ENCODE measurements around the gene OTOGL.

OTOGL gene

DNA sequence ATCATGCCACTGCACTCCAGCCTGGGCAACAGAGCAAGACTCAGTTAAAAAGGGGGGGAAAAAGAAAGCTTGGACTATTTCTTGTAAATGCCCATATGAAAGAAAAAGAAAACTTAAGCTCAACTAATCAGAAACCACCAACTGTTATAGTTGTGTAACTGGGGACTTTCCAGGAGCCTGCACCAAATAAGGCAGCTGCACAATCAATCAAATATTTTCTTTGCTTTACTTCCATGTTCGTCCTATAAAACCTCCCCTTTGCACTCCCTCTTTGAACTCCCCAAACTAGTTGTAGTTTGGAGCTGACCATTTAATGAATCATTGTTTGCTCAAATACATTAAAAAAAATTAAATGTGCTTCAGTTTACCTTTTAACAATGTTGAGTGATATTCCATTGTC lies 54.9 kb downstream of the OTOGL start:
- DNase-seq: peak; percentile 27
- Histone ChIP-seq H3K4me1 (ENCODE audit: control insufficient read depth, insufficient read depth, low read depth, low read length) (no peaks in the 10 kb centered on the region), H2AK5ac (ENCODE audit: low read length, severe bottlenecking) (no peak overlapping the region), H2BK120ac (ENCODE audit: low read depth, low read length) (no peak overlapping the region), H3K18ac (ENCODE audit: low read depth in 1 of 2, low read length in 2 of 2) (no peak overlapping the region), H3K27ac (ENCODE audit: low read length, poor library complexity, severe bottlenecking) (no peak overlapping the region), H2BK5ac (ENCODE audit: low read depth, low read length, poor library complexity, severe bottlenecking) (no peak overlapping the region), H3K9me3 (ENCODE audit: control insufficient read depth, low read length) (no peaks in the 10 kb centered on the region), H3K36me3 (ENCODE audit: control insufficient read depth in 1 of 2, insufficient read depth in 2 of 2, low read depth in 1 of 2, low read length in 2 of 2) (no peaks in the 10 kb centered on the region), H2BK12ac (ENCODE audit: low read length in 2 of 2) (no peak overlapping the region), H3K23ac (ENCODE audit: low read length in 2 of 2) (no peak overlapping the region), H3K14ac (ENCODE audit: low read length in 2 of 2) (no peak overlapping the region), H3K27me3 (ENCODE audit: control insufficient read depth in 1 of 2, insufficient read depth in 1 of 2, low read length in 2 of 2) (no peaks in the 10 kb centered on the region), H2AFZ (ENCODE audit: low read depth, low read length) (no peak overlapping the region), H3K4me2 (ENCODE audit: low read length, poor library complexity, severe bottlenecking) (no peak overlapping the region), H4K91ac (ENCODE audit: low read length) (no peak overlapping the region), H3K4ac (ENCODE audit: low read depth in 1 of 2, low read length in 2 of 2) (no peak overlapping the region), H3K4me3 (ENCODE audit: insufficient read depth in 1 of 2, low read depth in 1 of 2, low read length in 2 of 2) (no peak overlapping the region), H3K9ac (ENCODE audit: low read length) (no peak overlapping the region), H4K8ac (ENCODE audit: low read length) (no peak overlapping the region), H2BK15ac (ENCODE audit: low read depth, poor library complexity, severe bottlenecking) (no peak overlapping the region), H3K79me1 (replicated peaks; ENCODE audit: low read length, poor library complexity, severe bottlenecking) (no peaks in the 10 kb centered on the region)
- no CpG with 5 or more reads among the region's 1 CpG for WGBS

DNA sequence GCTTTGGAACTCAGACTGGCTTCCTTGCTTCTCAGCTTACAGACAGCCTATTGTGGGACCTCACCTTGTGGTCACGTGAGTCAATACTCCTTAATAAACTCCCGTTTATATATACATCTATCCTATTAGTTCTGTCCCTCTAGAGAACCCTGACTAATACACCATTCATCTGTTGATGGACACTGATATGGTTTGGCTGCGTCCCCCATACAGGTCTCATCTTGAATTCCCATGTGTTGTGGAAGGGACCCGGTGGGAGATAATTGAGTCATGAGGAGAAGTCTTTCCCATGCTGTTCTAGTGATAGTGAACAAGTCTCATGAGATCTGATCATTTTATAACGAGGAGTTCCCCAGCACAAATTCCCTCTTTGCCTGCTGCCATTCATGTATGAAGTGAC lies 57.0 kb downstream of the OTOGL start:
- H3K23ac ChIP-seq (ENCODE audit: low read length in 2 of 2): no peak overlapping the region
- H2BK15ac ChIP-seq (ENCODE audit: low read depth, poor library complexity, severe bottlenecking): no peak overlapping the region
- no peaks in the 10 kb centered on the region for H3K79me1 ChIP-seq (replicated peaks; ENCODE audit: low read length, poor library complexity, severe bottlenecking)
- no peak overlapping the region for H2BK5ac ChIP-seq (ENCODE audit: low read depth, low read length, poor library complexity, severe bottlenecking)
- no peak overlapping the region for H3K9ac ChIP-seq (ENCODE audit: low read length)
- H3K4ac ChIP-seq (ENCODE audit: low read depth in 1 of 2, low read length in 2 of 2): no peak overlapping the region
- no peaks in the 10 kb centered on the region for H3K9me3 ChIP-seq (ENCODE audit: control insufficient read depth, low read length)
- no peak overlapping the region for H4K91ac ChIP-seq (ENCODE audit: low read length)
- no peaks in the 10 kb centered on the region for H3K36me3 ChIP-seq (ENCODE audit: control insufficient read depth in 1 of 2, insufficient read depth in 2 of 2, low read depth in 1 of 2, low read length in 2 of 2)
- no peak overlapping the region for H3K14ac ChIP-seq (ENCODE audit: low read length in 2 of 2)
- no peak overlapping the region for H4K8ac ChIP-seq (ENCODE audit: low read length)
- H2BK120ac ChIP-seq (ENCODE audit: low read depth, low read length): no peak overlapping the region
- H2BK12ac ChIP-seq (ENCODE audit: low read length in 2 of 2): no peak overlapping the region
- H3K4me3 ChIP-seq (ENCODE audit: insufficient read depth in 1 of 2, low read depth in 1 of 2, low read length in 2 of 2): no peak overlapping the region
- 84% methylated on average over 5 of the region's 5 CpGs for WGBS
- no peak for DNase-seq
- H3K18ac ChIP-seq (ENCODE audit: low read depth in 1 of 2, low read length in 2 of 2): no peak overlapping the region
- no peak overlapping the region for H2AFZ ChIP-seq (ENCODE audit: low read depth, low read length)
- H3K4me2 ChIP-seq (ENCODE audit: low read length, poor library complexity, severe bottlenecking): no peak overlapping the region
- no peak overlapping the region for H3K27ac ChIP-seq (ENCODE audit: low read length, poor library complexity, severe bottlenecking)
- no peaks in the 10 kb centered on the region for H3K4me1 ChIP-seq (ENCODE audit: control insufficient read depth, insufficient read depth, low read depth, low read length)
- no peak overlapping the region for H2AK5ac ChIP-seq (ENCODE audit: low read length, severe bottlenecking)
- H3K27me3 ChIP-seq (ENCODE audit: control insufficient read depth in 1 of 2, insufficient read depth in 1 of 2, low read length in 2 of 2): no peaks in the 10 kb centered on the region

DNA sequence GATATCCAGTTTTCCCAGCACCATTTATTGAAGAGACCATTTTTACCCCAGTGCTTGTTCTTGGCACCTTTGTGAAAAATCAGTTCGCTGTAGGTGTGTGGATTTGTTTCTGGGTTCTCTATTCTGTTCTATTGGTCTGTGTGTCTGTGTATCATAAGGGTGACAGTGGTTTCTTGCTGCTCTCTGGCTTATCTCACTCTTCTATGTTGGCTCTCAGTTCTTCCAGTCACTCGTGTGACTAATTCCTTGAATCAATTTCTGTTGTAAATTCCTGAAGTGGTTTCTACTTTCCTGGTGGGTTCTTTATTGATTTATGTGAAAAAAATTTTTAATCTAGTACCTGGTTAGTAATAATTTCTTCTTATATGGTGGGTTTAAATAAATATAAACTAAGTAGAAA lies 58.3 kb downstream of the OTOGL start:
- Histone ChIP-seq H3K9ac (ENCODE audit: low read length) (no peak overlapping the region), H3K79me1 (replicated peaks; ENCODE audit: low read length, poor library complexity, severe bottlenecking) (no peaks in the 10 kb centered on the region), H3K27ac (ENCODE audit: low read length, poor library complexity, severe bottlenecking) (no peak overlapping the region), H3K4me2 (ENCODE audit: low read length, poor library complexity, severe bottlenecking) (no peak overlapping the region), H2BK15ac (ENCODE audit: low read depth, poor library complexity, severe bottlenecking) (no peak overlapping the region), H2AFZ (ENCODE audit: low read depth, low read length) (no peak overlapping the region), H2BK12ac (ENCODE audit: low read length in 2 of 2) (no peak overlapping the region), H2BK5ac (ENCODE audit: low read depth, low read length, poor library complexity, severe bottlenecking) (no peak overlapping the region), H3K4ac (ENCODE audit: low read depth in 1 of 2, low read length in 2 of 2) (no peak overlapping the region), H3K27me3 (ENCODE audit: control insufficient read depth in 1 of 2, insufficient read depth in 1 of 2, low read length in 2 of 2) (no peaks in the 10 kb centered on the region), H4K91ac (ENCODE audit: low read length) (no peak overlapping the region), H2BK120ac (ENCODE audit: low read depth, low read length) (no peak overlapping the region), H3K18ac (ENCODE audit: low read depth in 1 of 2, low read length in 2 of 2) (no peak overlapping the region), H3K9me3 (ENCODE audit: control insufficient read depth, low read length) (no peaks in the 10 kb centered on the region), H4K8ac (ENCODE audit: low read length) (no peak overlapping the region), H3K23ac (ENCODE audit: low read length in 2 of 2) (no peak overlapping the region), H3K36me3 (ENCODE audit: control insufficient read depth in 1 of 2, insufficient read depth in 2 of 2, low read depth in 1 of 2, low read length in 2 of 2) (no peaks in the 10 kb centered on the region), H3K4me3 (ENCODE audit: insufficient read depth in 1 of 2, low read depth in 1 of 2, low read length in 2 of 2) (no peak overlapping the region), H3K4me1 (ENCODE audit: control insufficient read depth, insufficient read depth, low read depth, low read length) (no peaks in the 10 kb centered on the region), H2AK5ac (ENCODE audit: low read length, severe bottlenecking) (no peak overlapping the region), H3K14ac (ENCODE audit: low read length in 2 of 2) (no peak overlapping the region)
- DNase-seq: peak; percentile 32
- 75% methylated on average over 1 of the region's 2 CpGs for WGBS

DNA sequence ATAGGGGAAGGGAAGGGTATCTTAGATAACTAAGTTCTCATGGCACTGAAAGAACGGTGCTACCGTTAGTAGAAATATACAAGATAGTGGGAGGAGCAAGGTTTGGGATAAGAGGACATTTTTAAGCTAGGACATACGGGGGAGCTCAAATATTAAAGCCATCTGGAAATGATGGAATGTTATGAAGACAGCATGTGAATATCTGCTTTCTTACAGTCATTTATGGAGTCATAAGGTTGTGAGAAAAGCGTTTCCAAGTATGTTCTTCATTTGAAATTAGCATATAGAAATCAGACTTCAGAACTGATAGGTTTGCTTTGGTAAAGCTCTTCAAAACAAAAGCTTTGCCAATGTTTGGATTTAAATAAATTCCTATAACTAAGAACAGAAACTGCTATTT lies 62.3 kb downstream of the OTOGL start:
- no peak overlapping the region for H3K4ac ChIP-seq (ENCODE audit: low read depth in 1 of 2, low read length in 2 of 2)
- H3K27me3 ChIP-seq (ENCODE audit: control insufficient read depth in 1 of 2, insufficient read depth in 1 of 2, low read length in 2 of 2): no peaks in the 10 kb centered on the region
- no peak overlapping the region for H3K4me3 ChIP-seq (ENCODE audit: insufficient read depth in 1 of 2, low read depth in 1 of 2, low read length in 2 of 2)
- no peak overlapping the region for H2BK12ac ChIP-seq (ENCODE audit: low read length in 2 of 2)
- H3K4me2 ChIP-seq (ENCODE audit: low read length, poor library complexity, severe bottlenecking): no peak overlapping the region
- H3K4me1 ChIP-seq (ENCODE audit: control insufficient read depth, insufficient read depth, low read depth, low read length): no peaks in the 10 kb centered on the region
- H3K79me1 ChIP-seq (replicated peaks; ENCODE audit: low read length, poor library complexity, severe bottlenecking): no peaks in the 10 kb centered on the region
- no peak overlapping the region for H4K91ac ChIP-seq (ENCODE audit: low read length)
- H3K9me3 ChIP-seq (ENCODE audit: control insufficient read depth, low read length): no peaks in the 10 kb centered on the region
- no peak overlapping the region for H2AFZ ChIP-seq (ENCODE audit: low read depth, low read length)
- no peak overlapping the region for H3K14ac ChIP-seq (ENCODE audit: low read length in 2 of 2)
- H3K23ac ChIP-seq (ENCODE audit: low read length in 2 of 2): no peak overlapping the region
- no peak overlapping the region for H2BK120ac ChIP-seq (ENCODE audit: low read depth, low read length)
- H4K8ac ChIP-seq (ENCODE audit: low read length): no peak overlapping the region
- no peak overlapping the region for H3K9ac ChIP-seq (ENCODE audit: low read length)
- WGBS: 91% methylated on average over 3 of the region's 4 CpGs
- DNase-seq: no peak
- no peak overlapping the region for H2BK5ac ChIP-seq (ENCODE audit: low read depth, low read length, poor library complexity, severe bottlenecking)
- no peak overlapping the region for H2BK15ac ChIP-seq (ENCODE audit: low read depth, poor library complexity, severe bottlenecking)
- H3K27ac ChIP-seq (ENCODE audit: low read length, poor library complexity, severe bottlenecking): no peak overlapping the region
- H2AK5ac ChIP-seq (ENCODE audit: low read length, severe bottlenecking): no peak overlapping the region
- no peaks in the 10 kb centered on the region for H3K36me3 ChIP-seq (ENCODE audit: control insufficient read depth in 1 of 2, insufficient read depth in 2 of 2, low read depth in 1 of 2, low read length in 2 of 2)
- no peak overlapping the region for H3K18ac ChIP-seq (ENCODE audit: low read depth in 1 of 2, low read length in 2 of 2)
